SHP77 treated with DMSO at 0.1 percent for 48 hours (cell line): ENCODE measurements around the gene ADAMTS12.
"Not testable (repeated sequence)": the region's sequence is repeated elsewhere in the genome, so short reads cannot be mapped to it uniquely, and the experiment has no call there.

ENCODE experiments used
- DNase-seq: peaks from one replicate; lab custom pipeline; 2025; lab: John Stamatoyannopoulos, UW

The ADAMTS12 gene

GRCh38 chr5:33588654-33589372 lies 303.0 kb downstream of the ADAMTS12 start:
- DNase-seq = no peak

- no peak for DNase-seq
Measured at GRCh38 chr5:33583332-33583731, 308.5 kb downstream of the ADAMTS12 start.

GRCh38 chr5:33582417-33582816 lies 309.4 kb downstream of the ADAMTS12 start:
- DNase-seq = no peak

GRCh38 chr5:33579789-33580188 lies 312.0 kb downstream of the ADAMTS12 start:
- no peak for DNase-seq

GRCh38 chr5:33579152-33579551 lies 312.6 kb downstream of the ADAMTS12 start:
- DNase-seq = no peak

GRCh38 chr5:33576726-33577590 lies 314.8 kb downstream of the ADAMTS12 start:
- no peak for DNase-seq

- no peak for DNase-seq
Measured at GRCh38 chr5:33565324-33565723, 326.5 kb downstream of the ADAMTS12 start.

- no peak for DNase-seq
Measured at GRCh38 chr5:33563983-33564908, 327.5 kb downstream of the ADAMTS12 start.

- no peak for DNase-seq
Measured at GRCh38 chr5:33563530-33563929, 328.3 kb downstream of the ADAMTS12 start.

- DNase-seq = no peak
Measured at GRCh38 chr5:33558489-33558888, 333.3 kb downstream of the ADAMTS12 start.

GRCh38 chr5:33557605-33558004 lies 334.2 kb downstream of the ADAMTS12 start:
- no peak for DNase-seq

GRCh38 chr5:33556330-33557328 lies 335.2 kb downstream of the ADAMTS12 start:
- DNase-seq = no peak

GRCh38 chr5:33549982-33550567 lies 341.7 kb downstream of the ADAMTS12 start:
- no peak for DNase-seq

- not testable (repeated sequence) for DNase-seq
Measured at GRCh38 chr5:33539790-33540189, 352.0 kb downstream of the ADAMTS12 start.

- no peak for DNase-seq
Measured at GRCh38 chr5:33539212-33539611, 352.6 kb downstream of the ADAMTS12 start.

- DNase-seq = no peak
Measured at GRCh38 chr5:33538201-33538600, 353.6 kb downstream of the ADAMTS12 start.

GRCh38 chr5:33537240-33537639 lies 354.6 kb downstream of the ADAMTS12 start:
- DNase-seq = no peak

GRCh38 chr5:33536802-33537201 lies 355.0 kb downstream of the ADAMTS12 start:
- DNase-seq = no peak

- no peak for DNase-seq
Measured at GRCh38 chr5:33531824-33532223, 360.0 kb downstream of the ADAMTS12 start.

- no peak for DNase-seq
Measured at GRCh38 chr5:33531037-33531298, 360.8 kb downstream of the ADAMTS12 start.
